K562 (cell line): Measurements from ENCODE around the gene OR8D2. TPM values are rescaled to one million over a fixed set of nuclear protein-coding genes. Genes with fewer than 3 reads are reported as not detected.
A peak's percentile ranks its signal among the peaks of the same experiment; 100 is the strongest.

Source experiments
- ATAC-seq: fragments of 200-7000 bp; cut with Tn5 transposase; 3 replicates; pipeline ENCODE4 v1.9.1; 2020; ENCODE audit warnings: moderate library complexity
- BruUV-seq: library from RNA; stranded (reverse); fragments of 400-500 nt; replicated peaks from 2 replicates; lab custom pipeline; 2021; lab: Mats Ljungman, UMichigan
- CTCF ChIA-PET: fragments of 300-600 bp; formaldehyde crosslinking; extraction: SDS; loops from one replicate; lab custom pipeline; 2021; ENCODE audit warnings: low intra/inter-chr PET ratio; lab: Yijun Ruan, JAX
- POLR2A ChIA-PET: fragments of 300-600, 350-650 bp; sonication (Branson Sonifier 250); formaldehyde crosslinking; extraction: SDS; loops from one replicate; lab custom pipeline; 2021; ENCODE audit warnings: antibody characterized with exemption, inconsistent platforms; lab: Yijun Ruan, JAX
- DNase-seq, 4 experiments: peaks; one replicate each; pipeline versions ENCODE4 v3.0.0 to v3.0.0-alpha.2; 2011 to 2018; ENCODE audit warnings: low spot score in 3 of 4, mixed read lengths in 3 of 4; ENCODE audit errors: extremely low read depth in 1 of 4
- FAIRE-seq: peaks from 2 replicates; lab custom pipeline; 2011; peaks lifted over from hg19 to GRCh38; lab: Jason Lieb, UNC
- H2AFZ ChIP-seq: 2 replicates; pipeline ENCODE4 v1.6.0; 2011; ENCODE audit warnings: low read depth, low read length, control low read depth, inconsistent platforms
- H3K27ac ChIP-seq: fragments of 200-600 bp; 3 replicates; pipeline ENCODE4 v1.8.0; 2011; ENCODE audit warnings: low read depth, mild to moderate bottlenecking, control low read depth, inconsistent platforms, low read length, moderate library complexity, mixed read lengths; ENCODE audit errors: extremely low read depth
- H3K27me3 ChIP-seq, 2 experiments: fragments of 300-600 bp in 1 of 2; 2 replicates in 1 of 2; 3 replicates in 1 of 2; pipeline versions ENCODE4 v1.6.0 to v1.8.0; 2011; ENCODE audit warnings: inconsistent platforms in 2 of 2, low read length in 2 of 2, mild to moderate bottlenecking in 1 of 2, mixed read lengths in 1 of 2, moderate library complexity in 1 of 2; ENCODE audit not compliant: control insufficient read depth in 2 of 2, insufficient read depth in 2 of 2
- H3K36me3 ChIP-seq: fragments of 300-600 bp; 3 replicates; pipeline ENCODE4 v1.8.0; 2011; ENCODE audit warnings: mild to moderate bottlenecking, low read length, inconsistent platforms; ENCODE audit not compliant: control insufficient read depth, insufficient read depth
- H3K4me1 ChIP-seq, 2 experiments: fragments of 200-600 bp in 1 of 2; replicated peaks in 1 of 2; 2 replicates in 1 of 2; 3 replicates in 1 of 2; pipeline versions ENCODE4 v1.5.1 to v1.8.0; 2011; ENCODE audit warnings: inconsistent platforms in 2 of 2, low read length in 2 of 2, mild to moderate bottlenecking in 1 of 2, mixed read lengths in 1 of 2, moderate library complexity in 1 of 2; ENCODE audit not compliant: control insufficient read depth in 2 of 2, insufficient read depth in 2 of 2
- H3K4me2 ChIP-seq: 2 replicates; pipeline ENCODE4 v1.6.1; 2011; ENCODE audit warnings: low read length, control low read depth, inconsistent platforms, mixed read lengths; ENCODE audit not compliant: insufficient read depth
- H3K4me3 ChIP-seq: fragments of 200-600 bp; sonication (generic), shearing (Covaris generic); 2 replicates; pipeline ENCODE4 v1.5.1; 2016; ENCODE audit warnings: control low read depth, inconsistent platforms
- H3K79me2 ChIP-seq: fragments of 200-600 bp; 3 replicates; pipeline ENCODE4 v1.8.0; 2011; ENCODE audit warnings: low read length, inconsistent platforms; ENCODE audit not compliant: control insufficient read depth, insufficient read depth
- H3K9ac ChIP-seq, 2 experiments: 2 replicates each; pipeline versions ENCODE4 v1.6.0 to v1.6.1; 2011; ENCODE audit warnings: low read depth in 2 of 2, low read length in 2 of 2, control low read depth in 1 of 2, inconsistent platforms in 1 of 2, mild to moderate bottlenecking in 1 of 2, mixed read lengths in 1 of 2; ENCODE audit not compliant: insufficient read depth in 1 of 2
- H3K9me1 ChIP-seq: one replicate; pipeline ENCODE4 v1.6.0; 2011; ENCODE audit warnings: inconsistent platforms, mild to moderate bottlenecking, low read length, moderate library complexity; ENCODE audit not compliant: control insufficient read depth, insufficient read depth
- H3K9me3 ChIP-seq: replicated peaks from 2 replicates; pipeline ENCODE4 v1.5.1; 2011; ENCODE audit warnings: low read depth, low read length, inconsistent platforms; ENCODE audit not compliant: control insufficient read depth, insufficient read depth
- H4K20me1 ChIP-seq: replicated peaks from 2 replicates; pipeline ENCODE4 v1.6.1; 2011; ENCODE audit warnings: low read length, inconsistent platforms, mixed read lengths; ENCODE audit not compliant: control insufficient read depth, insufficient read depth
- HOXB6 ChIP-seq: fragments of 250-450 bp; sonication (Bioruptor Pico); IDR thresholded peaks from 2 replicates; pipeline ENCODE4 v1.5.1; 2022; ENCODE audit warnings: mild to moderate bottlenecking, borderline replicate concordance
- RAD21 ChIP-seq, 2 experiments: fragments of 250-450 bp in 1 of 2; fragments of 450-650 bp in 1 of 2; sonication (Bioruptor Pico) in 1 of 2; formaldehyde crosslinking in 1 of 2; IDR thresholded peaks in 1 of 2; conservative IDR thresholded peaks in 1 of 2; 2 replicates each; pipeline versions ENCODE4 v1.4.0 to v1.8.0; 2020 to 2022; ENCODE audit warnings: mild to moderate bottlenecking in 2 of 2, moderate library complexity in 1 of 2
- WGBS: fragments of 100-300 bp; shearing (Covaris generic); methylation state at CpG from one replicate; pipeline ENCODE4 v1.1.6; 2016; ENCODE audit warnings: low coverage, mixed read lengths; ENCODE audit not compliant: insufficient coverage; ENCODE audit errors: missing lambda C conversion rate; 5-methylcytosine and 5-hydroxymethylcytosine counted together
- in situ Hi-C: fragments of 300-500 bp; cut with MboI; formaldehyde crosslinking; loops from 4 replicates; pipeline ENCODE4 v1.15.0; 2018; ENCODE audit warnings: inconsistent platforms, mixed read lengths
- intact Hi-C: fragments of 100-400 bp; cut with micrococcal nuclease; formaldehyde crosslinking; loops from 2 replicates; pipeline ENCODE4 v1.14.2; 2022
- polyA plus RNA-seq, 8 experiments: library from polyadenylated mRNA; depleted of rRNA in 4 of 8; stranded (reverse) in 5 of 8; unstranded in 3 of 8; fragments of >200 nt; fragmentation: Nextera tagmentation in 2 of 8; fragmentation: Illumina TruSeq in 1 of 8; extraction: Ambion mirVana in 2 of 8; extraction: Trizol in 1 of 8; gene quantifications; 2 replicates each; pipeline versions ENCODE4 v1.2.1 to v1.2.3, GENCODE V29; 2011 to 2014; ENCODE audit warnings: inconsistent platforms in 1 of 8, missing spikeins in 1 of 8
- total RNA-seq, 7 experiments: library from RNA; depleted of rRNA in 6 of 7; stranded (reverse); fragments of >200 nt in 6 of 7; fragmentation: Illumina TruSeq in 2 of 7; extraction: Trizol in 2 of 7; gene quantifications; 2 replicates each; pipeline versions ENCODE4 v1.2.1 to v1.2.3, GENCODE V29; 2011 to 2021; ENCODE audit warnings: low replicate concordance in 1 of 7
- TF ChIP-seq, protein P1 (sequence below): fragments of 450-650 bp; IDR thresholded peaks from 2 replicates; pipeline ENCODE4 v1.6.1; 2014; ENCODE audit warnings: low read depth, mild to moderate bottlenecking, moderate library complexity, borderline replicate concordance
- TF ChIP-seq, protein P2 (sequence below), 2 experiments: fragments of 450-650 bp in 1 of 2; sonication (generic) in 1 of 2; formaldehyde crosslinking in 1 of 2; IDR thresholded peaks in 1 of 2; conservative IDR thresholded peaks in 1 of 2; 2 replicates each; pipeline versions ENCODE4 v1.6.1 to v1.8.1; 2016 to 2023; ENCODE audit warnings: mild to moderate bottlenecking in 2 of 2, moderate library complexity in 2 of 2, inconsistent platforms in 1 of 2, missing genetic modification reagents in 1 of 2
- TF ChIP-seq, protein P3 (sequence below), 2 experiments: fragments of 450-650 bp; formaldehyde crosslinking in 1 of 2; IDR thresholded peaks; 2 replicates each; pipeline versions ENCODE4 v1.4.0 to v1.6.1; 2014 to 2020; ENCODE audit warnings: mild to moderate bottlenecking in 2 of 2, borderline replicate concordance in 1 of 2, low read depth in 1 of 2

OR8D2 gene
- total and polyA plus RNA-seq, 9 of the 15 experiments (the other 6 are each of a cell fraction or from before 2014, with no cell fraction given): 0.06 to 0.21 TPM; not detected in 7

- TF ChIP-seq, protein P1, sequence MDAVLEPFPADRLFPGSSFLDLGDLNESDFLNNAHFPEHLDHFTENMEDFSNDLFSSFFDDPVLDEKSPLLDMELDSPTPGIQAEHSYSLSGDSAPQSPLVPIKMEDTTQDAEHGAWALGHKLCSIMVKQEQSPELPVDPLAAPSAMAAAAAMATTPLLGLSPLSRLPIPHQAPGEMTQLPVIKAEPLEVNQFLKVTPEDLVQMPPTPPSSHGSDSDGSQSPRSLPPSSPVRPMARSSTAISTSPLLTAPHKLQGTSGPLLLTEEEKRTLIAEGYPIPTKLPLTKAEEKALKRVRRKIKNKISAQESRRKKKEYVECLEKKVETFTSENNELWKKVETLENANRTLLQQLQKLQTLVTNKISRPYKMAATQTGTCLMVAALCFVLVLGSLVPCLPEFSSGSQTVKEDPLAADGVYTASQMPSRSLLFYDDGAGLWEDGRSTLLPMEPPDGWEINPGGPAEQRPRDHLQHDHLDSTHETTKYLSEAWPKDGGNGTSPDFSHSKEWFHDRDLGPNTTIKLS: no peak
Measured at GRCh38 chr11:124331873-124332272, 11.9 kb upstream of the OR8D2 start (continued).

DNA sequence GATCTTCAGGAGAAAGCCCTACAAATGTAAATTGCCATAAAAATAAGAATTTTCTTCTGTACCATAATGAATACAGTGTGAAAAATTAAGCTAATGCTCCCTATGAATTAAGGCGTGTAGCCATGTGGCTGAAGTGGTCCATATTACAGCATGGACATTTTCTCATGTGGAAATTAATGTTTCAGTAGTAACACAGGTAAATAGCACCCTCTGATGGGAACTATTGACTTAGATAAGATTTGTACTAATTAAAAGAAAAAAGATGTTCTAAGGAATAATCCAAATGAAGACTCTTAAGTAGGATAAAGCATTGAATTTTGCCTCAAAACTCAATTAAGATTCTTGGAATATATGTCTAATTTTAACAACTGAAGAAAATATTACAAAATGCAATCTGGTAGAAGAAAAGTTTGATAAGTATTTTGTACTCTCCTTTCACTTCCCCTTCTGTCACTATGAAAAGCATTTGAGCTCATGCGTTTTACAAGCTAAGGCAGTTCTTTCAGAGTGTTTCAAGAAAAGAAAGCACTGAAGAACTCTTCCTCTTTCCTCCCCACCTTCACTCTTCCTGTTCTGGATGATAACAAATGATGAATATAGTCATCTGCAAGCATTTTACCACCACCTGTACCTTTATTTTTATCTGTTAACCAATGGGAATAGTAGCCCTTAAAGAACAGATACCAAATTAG is 9.9 kb upstream of the OR8D2 start:
- no peaks in the 10 kb centered on the region for H3K4me1 ChIP-seq
- ATAC-seq (no peak), FAIRE-seq (no peak), DNase-seq (no peak)
- H4K20me1 ChIP-seq: no peaks in the 10 kb centered on the region
- H2AFZ ChIP-seq: no peak overlapping the region
- WGBS: 10% methylated on average over 2 of the region's 2 CpGs
- H3K9ac ChIP-seq: no peak overlapping the region
- ChIA-PET POLR2A (interaction anchor here (0.6 kb wide), 1 partner anchor 237 kb away, joined by 3 read pairs; no protein-coding TSS in a partner anchor), CTCF (no interaction called here)
- no peaks in the 10 kb centered on the region for H3K27me3 ChIP-seq
- H3K79me2 ChIP-seq: no peaks in the 10 kb centered on the region
- H3K4me3 ChIP-seq: no peak overlapping the region
- intact Hi-C loops: loop anchor here (2.0 to 10.0 kb wide), 3 partner anchors 55 to 259 kb away; partner anchors contain the start of gene OR8B2
- TF ChIP-seq, protein P2, sequence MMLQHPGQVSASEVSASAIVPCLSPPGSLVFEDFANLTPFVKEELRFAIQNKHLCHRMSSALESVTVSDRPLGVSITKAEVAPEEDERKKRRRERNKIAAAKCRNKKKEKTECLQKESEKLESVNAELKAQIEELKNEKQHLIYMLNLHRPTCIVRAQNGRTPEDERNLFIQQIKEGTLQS (IDR thresholded peaks at IDR 0.05): no peak
- TF ChIP-seq, protein P2 (CRISPR knock-in tag; conservative IDR thresholded peaks at IDR 0.05): no peak
- TF ChIP-seq HOXB6 (no peak), RAD21 (CRISPR knock-in tag; conservative IDR thresholded peaks at IDR 0.05 in 1 of 2, IDR thresholded peaks at IDR 0.05 in 1 of 2) (peak in 1 of 2 experiments; percentile 46; a peak in 2 of 4 replicates)
- TF ChIP-seq, protein P3, sequence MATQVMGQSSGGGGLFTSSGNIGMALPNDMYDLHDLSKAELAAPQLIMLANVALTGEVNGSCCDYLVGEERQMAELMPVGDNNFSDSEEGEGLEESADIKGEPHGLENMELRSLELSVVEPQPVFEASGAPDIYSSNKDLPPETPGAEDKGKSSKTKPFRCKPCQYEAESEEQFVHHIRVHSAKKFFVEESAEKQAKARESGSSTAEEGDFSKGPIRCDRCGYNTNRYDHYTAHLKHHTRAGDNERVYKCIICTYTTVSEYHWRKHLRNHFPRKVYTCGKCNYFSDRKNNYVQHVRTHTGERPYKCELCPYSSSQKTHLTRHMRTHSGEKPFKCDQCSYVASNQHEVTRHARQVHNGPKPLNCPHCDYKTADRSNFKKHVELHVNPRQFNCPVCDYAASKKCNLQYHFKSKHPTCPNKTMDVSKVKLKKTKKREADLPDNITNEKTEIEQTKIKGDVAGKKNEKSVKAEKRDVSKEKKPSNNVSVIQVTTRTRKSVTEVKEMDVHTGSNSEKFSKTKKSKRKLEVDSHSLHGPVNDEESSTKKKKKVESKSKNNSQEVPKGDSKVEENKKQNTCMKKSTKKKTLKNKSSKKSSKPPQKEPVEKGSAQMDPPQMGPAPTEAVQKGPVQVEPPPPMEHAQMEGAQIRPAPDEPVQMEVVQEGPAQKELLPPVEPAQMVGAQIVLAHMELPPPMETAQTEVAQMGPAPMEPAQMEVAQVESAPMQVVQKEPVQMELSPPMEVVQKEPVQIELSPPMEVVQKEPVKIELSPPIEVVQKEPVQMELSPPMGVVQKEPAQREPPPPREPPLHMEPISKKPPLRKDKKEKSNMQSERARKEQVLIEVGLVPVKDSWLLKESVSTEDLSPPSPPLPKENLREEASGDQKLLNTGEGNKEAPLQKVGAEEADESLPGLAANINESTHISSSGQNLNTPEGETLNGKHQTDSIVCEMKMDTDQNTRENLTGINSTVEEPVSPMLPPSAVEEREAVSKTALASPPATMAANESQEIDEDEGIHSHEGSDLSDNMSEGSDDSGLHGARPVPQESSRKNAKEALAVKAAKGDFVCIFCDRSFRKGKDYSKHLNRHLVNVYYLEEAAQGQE (IDR thresholded peaks at IDR 0.05; ENCODE audit: borderline replicate concordance): peak; percentile 53; the same call in 1 of the 2 replicates
- TF ChIP-seq, protein P3 (CRISPR knock-in tag; IDR thresholded peaks at IDR 0.05; ENCODE audit: low read depth): no peak
- no TSS peak for BruUV-seq
- H3K27ac ChIP-seq: no peak overlapping the region
- no peaks in the 10 kb centered on the region for H3K9me1 ChIP-seq
- in situ Hi-C loops: no loop called here
- H3K4me2 ChIP-seq: no peak overlapping the region
- no peaks in the 10 kb centered on the region for H3K36me3 ChIP-seq
- H3K9me3 ChIP-seq: no peaks in the 10 kb centered on the region
